ENCODE results near the gene GLMN.

The GLMN gene

GRCh38 chr1:92315766-92316599 lies 17.2 kb upstream of the GLMN start:
- H3K4me3 ChIP-seq (ENCODE audit: low read depth, low read length), result no peak overlapping the region
- no peak for DNase-seq (ENCODE audit: low read depth)
- TF ChIP-seq, protein P1, sequence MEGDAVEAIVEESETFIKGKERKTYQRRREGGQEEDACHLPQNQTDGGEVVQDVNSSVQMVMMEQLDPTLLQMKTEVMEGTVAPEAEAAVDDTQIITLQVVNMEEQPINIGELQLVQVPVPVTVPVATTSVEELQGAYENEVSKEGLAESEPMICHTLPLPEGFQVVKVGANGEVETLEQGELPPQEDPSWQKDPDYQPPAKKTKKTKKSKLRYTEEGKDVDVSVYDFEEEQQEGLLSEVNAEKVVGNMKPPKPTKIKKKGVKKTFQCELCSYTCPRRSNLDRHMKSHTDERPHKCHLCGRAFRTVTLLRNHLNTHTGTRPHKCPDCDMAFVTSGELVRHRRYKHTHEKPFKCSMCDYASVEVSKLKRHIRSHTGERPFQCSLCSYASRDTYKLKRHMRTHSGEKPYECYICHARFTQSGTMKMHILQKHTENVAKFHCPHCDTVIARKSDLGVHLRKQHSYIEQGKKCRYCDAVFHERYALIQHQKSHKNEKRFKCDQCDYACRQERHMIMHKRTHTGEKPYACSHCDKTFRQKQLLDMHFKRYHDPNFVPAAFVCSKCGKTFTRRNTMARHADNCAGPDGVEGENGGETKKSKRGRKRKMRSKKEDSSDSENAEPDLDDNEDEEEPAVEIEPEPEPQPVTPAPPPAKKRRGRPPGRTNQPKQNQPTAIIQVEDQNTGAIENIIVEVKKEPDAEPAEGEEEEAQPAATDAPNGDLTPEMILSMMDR (conservative IDR thresholded peaks at IDR 0.05; ENCODE audit: low read depth, low read length), result no peak

- no peak overlapping the region for H3K4me3 ChIP-seq (ENCODE audit: low read depth, low read length)
- no peak for DNase-seq (ENCODE audit: low read depth)
- TF ChIP-seq, protein P1 (conservative IDR thresholded peaks at IDR 0.05; ENCODE audit: low read depth, low read length), result no peak
These were observed 15.2 kb upstream of the GLMN start for GRCh38 chr1:92314024-92314423.

- peak; percentile 63 for DNase-seq (ENCODE audit: low read depth)
- H3K4me3 ChIP-seq (ENCODE audit: low read depth, low read length), result no peak overlapping the region
- TF ChIP-seq, protein P1 (conservative IDR thresholded peaks at IDR 0.05; ENCODE audit: low read depth, low read length), result peak; percentile 62
These were observed 11.4 kb upstream of the GLMN start for GRCh38 chr1:92310185-92310597.

GRCh38 chr1:92307980-92308379 lies 9.2 kb upstream of the GLMN start:
- no peak overlapping the region for H3K4me3 ChIP-seq (ENCODE audit: low read depth, low read length)
- no peak for DNase-seq (ENCODE audit: low read depth)
- TF ChIP-seq, protein P1 (conservative IDR thresholded peaks at IDR 0.05; ENCODE audit: low read depth, low read length), result no peak

DNA sequence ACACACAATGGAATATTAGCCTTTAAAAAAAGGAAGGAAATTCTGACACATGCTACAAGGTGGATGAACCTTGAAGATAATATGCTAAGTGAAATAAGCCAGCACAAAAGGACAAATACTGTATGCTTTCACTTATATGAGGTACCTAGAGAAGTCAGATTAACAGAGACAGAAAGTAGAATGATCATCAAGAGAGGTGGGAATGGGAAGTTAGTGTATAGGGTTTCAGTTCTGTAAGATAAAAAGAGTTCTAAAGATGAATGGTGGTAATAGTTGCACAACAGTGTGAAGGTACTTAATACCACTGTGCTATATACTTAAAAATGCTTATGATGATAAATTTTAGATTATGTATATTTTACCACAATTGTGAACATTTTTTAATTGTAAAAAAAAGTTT lies 7.2 kb upstream of the GLMN start:
- DNase-seq (ENCODE audit: low read depth), result no peak
- TF ChIP-seq, protein P1 (conservative IDR thresholded peaks at IDR 0.05; ENCODE audit: low read depth, low read length), result no peak
- no peak overlapping the region for H3K4me3 ChIP-seq (ENCODE audit: low read depth, low read length)

GRCh38 chr1:92301021-92301420 lies 2.2 kb upstream of the GLMN start:
- TF ChIP-seq, protein P1 (conservative IDR thresholded peaks at IDR 0.05; ENCODE audit: low read depth, low read length), result no peak
- no peak overlapping the region for H3K4me3 ChIP-seq (ENCODE audit: low read depth, low read length)
- no peak for DNase-seq (ENCODE audit: low read depth)

Data from choroid plexus epithelial cell (primary cell).